Smooth muscle cell (in vitro differentiated cells): ENCODE results near the gene CCL5. TPM values are rescaled to one million over a fixed set of nuclear protein-coding genes. Genes with fewer than 3 reads are reported as not detected.

Source experiments
- DNase-seq: peaks from one replicate; lab custom pipeline; 2025; ENCODE audit not compliant: unreplicated experiment; lab: John Stamatoyannopoulos, UW
- H2AFZ ChIP-seq: fragments of 200-600 bp; sonication (generic); 2 replicates; pipeline ENCODE4 v1.6.0; 2016; ENCODE audit warnings: antibody characterized with exemption, low read depth, mild to moderate bottlenecking
- H3F3A ChIP-seq: fragments of 200-600 bp; sonication (generic); 2 replicates; pipeline ENCODE4 v1.6.0; 2017; ENCODE audit warnings: antibody characterized with exemption, low read depth
- H3K27ac ChIP-seq: fragments of 200-600 bp; sonication (generic); 2 replicates; pipeline ENCODE4 v1.5.1; 2016; ENCODE audit warnings: low read depth, mild to moderate bottlenecking
- H3K27me3 ChIP-seq: fragments of 200-600 bp; sonication (generic); 2 replicates; pipeline ENCODE4 v1.6.1; 2016; ENCODE audit warnings: low read depth, mild to moderate bottlenecking
- H3K36me3 ChIP-seq: fragments of 200-600 bp; sonication (generic); 2 replicates; pipeline ENCODE4 v1.5.1; 2016; ENCODE audit warnings: low read depth
- H3K4me1 ChIP-seq: fragments of 200-600 bp; sonication (generic); 2 replicates; pipeline ENCODE4 v1.5.1; 2016; ENCODE audit warnings: low read depth
- H3K4me2 ChIP-seq: fragments of 200-600 bp; sonication (generic); 2 replicates; pipeline ENCODE4 v1.6.0; 2016; ENCODE audit warnings: mild to moderate bottlenecking
- H3K4me3 ChIP-seq: fragments of 200-600 bp; sonication (generic); 2 replicates; pipeline ENCODE4 v1.5.1; 2016; ENCODE audit warnings: mild to moderate bottlenecking
- H3K79me2 ChIP-seq: fragments of 200-600 bp; sonication (generic); 2 replicates; pipeline ENCODE4 v1.6.0; 2016; ENCODE audit warnings: low read depth, mild to moderate bottlenecking
- H3K9ac ChIP-seq: fragments of 200-600 bp; sonication (generic); 2 replicates; pipeline ENCODE4 v1.6.0; 2016; ENCODE audit warnings: low read depth
- H3K9me3 ChIP-seq: fragments of 200-600 bp; sonication (generic); replicated peaks from 2 replicates; pipeline ENCODE4 v1.5.1; 2016; ENCODE audit warnings: low read depth
- H4K20me1 ChIP-seq: fragments of 200-600 bp; sonication (generic); 2 replicates; pipeline ENCODE4 v1.6.0; 2016; ENCODE audit warnings: low read depth
- CTCF ChIP-seq: fragments of 200-600 bp; sonication (generic); IDR thresholded peaks from 2 replicates; pipeline ENCODE4 v1.5.1; 2017; ENCODE audit warnings: borderline replicate concordance, mild to moderate bottlenecking, antibody characterized with exemption; ENCODE audit not compliant: insufficient read depth, poor library complexity, severe bottlenecking
- WGBS: methylation state at CpG from one replicate; pipeline ENCODE4 v1.1.7; 2016; ENCODE audit warnings: low lambda C conversion rate; 5-methylcytosine and 5-hydroxymethylcytosine counted together
- polyA plus RNA-seq: library from polyadenylated mRNA; unstranded; fragments of >200 nt; fragmentation: Nextera tagmentation; extraction: Ambion mirVana; gene quantifications from 2 replicates; pipeline ENCODE4 v1.2.1, GENCODE V29; 2016
- small RNA-seq: library from RNA; depleted of rRNA; stranded (forward); fragments of <200 nt; gene quantifications from one replicate; pipeline ENCODE3, GENCODE V24; 2014
- total RNA-seq: library from RNA; depleted of rRNA; stranded (reverse); fragments of >200 nt; gene quantifications from 2 replicates; pipeline ENCODE4 v1.2.3, GENCODE V29; 2014

CCL5 gene
- total and polyA plus RNA-seq, 2 experiments from 2014 or later, result 0.09 TPM; not detected in 1

DNA sequence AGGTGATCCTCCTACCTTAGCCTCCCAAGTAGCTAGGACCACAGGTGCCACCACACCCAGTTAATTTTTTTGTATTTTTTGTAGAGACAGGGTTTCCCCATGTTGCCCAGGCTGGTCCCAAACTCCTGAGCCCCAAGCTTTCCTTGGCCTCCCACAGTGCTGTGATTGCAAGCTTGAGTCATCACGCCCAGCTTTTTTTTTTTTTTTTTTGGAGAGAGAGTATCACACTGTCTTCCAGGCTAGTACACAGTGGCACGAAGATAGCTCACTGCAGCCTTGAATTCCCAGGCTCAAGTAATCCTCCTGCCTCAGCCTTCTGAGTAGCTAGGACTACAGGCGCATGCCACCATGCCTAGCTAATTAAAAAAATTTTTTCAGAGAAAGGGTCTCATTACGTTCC is 38.7 kb downstream of the CCL5 start:
- DNase-seq, result no peak
- H2AFZ ChIP-seq, result no peak overlapping the region
- H3K27ac ChIP-seq, result peak overlapping the region; percentile 49
- H3K79me2 ChIP-seq, result peaks cover 5% of the 10 kb centered on the region
- H3F3A ChIP-seq, result peaks cover 4% of the 10 kb centered on the region
- H3K36me3 ChIP-seq, result peaks cover 33% of the 10 kb centered on the region
- no peak overlapping the region for H3K4me2 ChIP-seq
- no peaks in the 10 kb centered on the region for H3K27me3 ChIP-seq
- H3K9me3 ChIP-seq, result no peaks in the 10 kb centered on the region
- TF ChIP-seq CTCF, result no peak
- H3K4me1 ChIP-seq, result no peaks in the 10 kb centered on the region
- H4K20me1 ChIP-seq, result peaks cover 45% of the 10 kb centered on the region
- 31% methylated on average over 4 of the region's 4 CpGs for WGBS
- no peak overlapping the region for H3K9ac ChIP-seq
- H3K4me3 ChIP-seq, result no peak overlapping the region

DNA sequence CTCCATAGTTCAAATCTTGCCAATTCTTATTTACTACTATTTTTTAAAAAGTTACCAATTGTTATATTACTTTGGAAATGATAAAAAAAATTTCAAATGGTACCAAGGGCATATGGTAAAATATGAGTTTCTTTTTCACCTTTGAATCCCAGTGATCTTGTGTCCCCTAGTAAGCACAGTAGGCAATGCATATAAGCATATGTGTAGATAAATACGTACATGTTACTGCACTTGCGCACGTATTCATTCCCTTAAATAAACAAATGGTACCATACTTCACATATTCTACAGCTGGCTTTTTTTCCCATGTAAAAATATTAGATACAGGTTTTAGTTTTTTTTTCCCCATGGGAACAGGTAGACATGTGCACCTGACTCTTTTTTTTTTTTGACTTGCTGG is 39.1 kb downstream of the CCL5 start:
- H3F3A ChIP-seq, result peaks cover 3% of the 10 kb centered on the region

GRCh38 chr17:35825206-35825605 is 55.0 kb downstream of the CCL5 start:
- no peak for DNase-seq
- H3K9ac ChIP-seq, result no peak overlapping the region
- H3K79me2 ChIP-seq, result peaks cover 27% of the 10 kb centered on the region
- H3F3A ChIP-seq, result peaks cover 14% of the 10 kb centered on the region
- no peak overlapping the region for H2AFZ ChIP-seq
- H3K27me3 ChIP-seq, result no peaks in the 10 kb centered on the region
- no peaks in the 10 kb centered on the region for H3K4me1 ChIP-seq
- TF ChIP-seq CTCF, result no peak
- H3K36me3 ChIP-seq, result peaks cover 47% of the 10 kb centered on the region
- H3K9me3 ChIP-seq, result no peaks in the 10 kb centered on the region
- 100% methylated on average over 1 of the region's 1 CpG for WGBS
- no peak overlapping the region for H3K27ac ChIP-seq
- H3K4me2 ChIP-seq, result no peak overlapping the region
- no peak overlapping the region for H3K4me3 ChIP-seq
- H4K20me1 ChIP-seq, result peaks cover 56% of the 10 kb centered on the region

More for the DNA sequence above, 39.1 kb downstream of the CCL5 start:
- Histone ChIP-seq H2AFZ (no peak overlapping the region), H3K9ac (no peak overlapping the region), H3K4me2 (no peak overlapping the region), H3K27ac (peak overlapping the region; percentile 24), H3K79me2 (peaks cover 9% of the 10 kb centered on the region), H4K20me1 (peaks cover 44% of the 10 kb centered on the region), H3K4me1 (no peaks in the 10 kb centered on the region), H3K27me3 (no peaks in the 10 kb centered on the region), H3K4me3 (no peak overlapping the region), H3K36me3 (peaks cover 37% of the 10 kb centered on the region), H3K9me3 (no peaks in the 10 kb centered on the region)
- no peak for DNase-seq
- no peak for TF ChIP-seq CTCF
- 74% methylated on average over 3 of the region's 3 CpGs for WGBS

Small RNA genes within 50 kb of the gene (small RNA-seq; reads per million reads assigned to genes)
- gene RF00100, result 5,614 reads per million, percentile 100 among the genes with 10 or more reads in this experiment

Other genes with a start within 250 kb of the CCL5 start
- 6.8 and 8.2 TPM in 2 replicates for gene RASL10B, start 148.7 kb downstream of the CCL5 start, total RNA-seq
- gene RASL10B, start 148.7 kb downstream of the CCL5 start, polyA plus RNA-seq, result 11.0 and 18.6 TPM in 2 replicates
- gene GAS2L2, start 127.1 kb downstream of the CCL5 start, total RNA-seq, result not detected in 2 replicates
- not detected in 2 replicates for gene GAS2L2, start 127.1 kb downstream of the CCL5 start, polyA plus RNA-seq
- gene C17orf50, start 119.5 kb downstream of the CCL5 start, total RNA-seq, result not detected in 2 replicates
- gene C17orf50, start 119.5 kb downstream of the CCL5 start, polyA plus RNA-seq, result 0.33 TPM in 1 of 2 replicates, not detected in the other
- gene MMP28, start 84.7 kb downstream of the CCL5 start, total RNA-seq, result 38.0 and 50.0 TPM in 2 replicates
- 25.7 and 51.4 TPM in 2 replicates for gene MMP28, start 84.7 kb downstream of the CCL5 start, polyA plus RNA-seq
- gene TAF15, start 70.9 kb downstream of the CCL5 start, total RNA-seq, result 25.5 and 33.3 TPM in 2 replicates
- 4.2 and 8.1 TPM in 2 replicates for gene TAF15, start 70.9 kb downstream of the CCL5 start, polyA plus RNA-seq
- not detected in 2 replicates for gene HEATR9, start 11.5 kb downstream of the CCL5 start, total RNA-seq
- not detected in 2 replicates for gene HEATR9, start 11.5 kb downstream of the CCL5 start, polyA plus RNA-seq
- gene RDM1, start 50.4 kb upstream of the CCL5 start, total RNA-seq, result 1.5 TPM in 1 of 2 replicates, not detected in the other
- gene RDM1, start 50.4 kb upstream of the CCL5 start, polyA plus RNA-seq, result 0.43 TPM in 1 of 2 replicates, not detected in the other
- not detected in 2 replicates for gene LYZL6, start 63.4 kb upstream of the CCL5 start, total RNA-seq
- gene LYZL6, start 63.4 kb upstream of the CCL5 start, polyA plus RNA-seq, result not detected in 2 replicates
- gene CCL16, start 101.1 kb upstream of the CCL5 start, total RNA-seq, result not detected in 2 replicates
- gene CCL16, start 101.1 kb upstream of the CCL5 start, polyA plus RNA-seq, result not detected in 2 replicates
- gene CCL14, start 106.4 kb upstream of the CCL5 start, total RNA-seq, result not detected in 2 replicates
- gene CCL14, start 106.4 kb upstream of the CCL5 start, polyA plus RNA-seq, result not detected in 2 replicates
- gene CCL15, start 121.2 kb upstream of the CCL5 start, total RNA-seq, result not detected in 2 replicates
- gene CCL15, start 121.2 kb upstream of the CCL5 start, polyA plus RNA-seq, result not detected in 2 replicates
- gene CCL23, start 137.6 kb upstream of the CCL5 start, total RNA-seq, result not detected in 2 replicates
- gene CCL23, start 137.6 kb upstream of the CCL5 start, polyA plus RNA-seq, result not detected in 2 replicates
- not detected in 2 replicates for gene CCL18, start 183.9 kb upstream of the CCL5 start, total RNA-seq
- not detected in 2 replicates for gene CCL18, start 183.9 kb upstream of the CCL5 start, polyA plus RNA-seq
- 1.3 and 4.8 TPM in 2 replicates for gene CCL3, start 209.8 kb upstream of the CCL5 start, total RNA-seq
- gene CCL3, start 209.8 kb upstream of the CCL5 start, polyA plus RNA-seq, result 0.63 and 6.7 TPM in 2 replicates
- 0.81 and 1.3 TPM in 2 replicates for gene CCL4, start 223.5 kb upstream of the CCL5 start, total RNA-seq
- gene CCL4, start 223.5 kb upstream of the CCL5 start, polyA plus RNA-seq, result 1.5 TPM in 1 of 2 replicates, not detected in the other